Endothelial cell of umbilical vein (primary cell): ENCODE results near the gene CD80.

ENCODE experiments used
- EZH2 ChIP-seq: IDR thresholded peaks from 2 replicates; pipeline ENCODE4 v1.6.1; 2012; ENCODE audit warnings: borderline replicate concordance, low read depth, mild to moderate bottlenecking, moderate library complexity, low read length, inconsistent platforms; ENCODE audit not compliant: severe bottlenecking
- MYC ChIP-seq: IDR thresholded peaks from one replicate; pipeline ENCODE4 v1.6.1; 2011; ENCODE audit warnings: mild to moderate bottlenecking, low read depth, low read length
- POLR2A ChIP-seq: IDR thresholded peaks from 2 replicates; pipeline ENCODE4 v1.6.1; 2012; ENCODE audit warnings: low read depth, mild to moderate bottlenecking, control low read depth, low read length
- POLR2AphosphoS5 ChIP-seq: IDR thresholded peaks from 2 replicates; pipeline ENCODE4 v1.6.1; 2012; ENCODE audit warnings: low read depth, mild to moderate bottlenecking, control low read depth, low read length, moderate library complexity; ENCODE audit not compliant: insufficient read depth
- TF ChIP-seq, protein P1 (sequence below), 2 donors: IDR thresholded peaks; 1 replicate in 1 of 2; 2 replicates in 1 of 2; pipeline ENCODE4 v1.5.1; 2011; ENCODE audit warnings: low read length in 2 of 2, mild to moderate bottlenecking in 2 of 2, moderate library complexity in 2 of 2, control low read depth in 1 of 2, inconsistent platforms in 1 of 2, low read depth in 1 of 2; ENCODE audit not compliant: insufficient read depth in 1 of 2; ENCODE audit errors: extremely low read depth in 1 of 2

DNA sequence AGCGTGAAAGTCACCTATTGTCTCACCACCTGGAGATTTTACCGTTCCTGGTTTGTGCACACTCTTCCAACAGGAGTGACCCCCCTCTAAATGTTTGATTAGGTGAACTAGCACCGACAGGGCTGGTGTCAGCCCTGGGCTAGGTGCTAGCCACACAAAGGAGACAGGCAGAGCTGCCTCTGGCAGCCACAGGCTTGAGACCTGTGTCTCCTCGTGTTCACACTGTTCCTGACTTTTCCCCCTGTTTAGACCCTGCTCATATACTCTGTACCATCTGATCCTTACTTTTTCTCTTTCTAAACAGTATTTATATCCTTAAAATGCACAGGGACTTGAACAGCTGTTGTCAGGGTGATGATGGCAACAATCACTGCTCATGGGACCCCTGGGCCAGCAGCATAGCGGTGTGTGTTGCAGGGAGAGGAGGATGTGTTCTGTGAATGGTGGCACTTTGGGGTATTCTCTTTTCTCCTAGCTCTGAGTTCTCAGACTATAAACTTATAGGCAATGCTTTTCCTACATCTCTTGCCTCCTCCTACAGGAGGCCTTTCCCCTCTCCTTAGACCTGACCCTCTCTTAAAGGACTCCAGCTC is 5.5 kb downstream of the CD80 start:
- TF ChIP-seq POLR2A, result no peak
- TF ChIP-seq, protein P1, sequence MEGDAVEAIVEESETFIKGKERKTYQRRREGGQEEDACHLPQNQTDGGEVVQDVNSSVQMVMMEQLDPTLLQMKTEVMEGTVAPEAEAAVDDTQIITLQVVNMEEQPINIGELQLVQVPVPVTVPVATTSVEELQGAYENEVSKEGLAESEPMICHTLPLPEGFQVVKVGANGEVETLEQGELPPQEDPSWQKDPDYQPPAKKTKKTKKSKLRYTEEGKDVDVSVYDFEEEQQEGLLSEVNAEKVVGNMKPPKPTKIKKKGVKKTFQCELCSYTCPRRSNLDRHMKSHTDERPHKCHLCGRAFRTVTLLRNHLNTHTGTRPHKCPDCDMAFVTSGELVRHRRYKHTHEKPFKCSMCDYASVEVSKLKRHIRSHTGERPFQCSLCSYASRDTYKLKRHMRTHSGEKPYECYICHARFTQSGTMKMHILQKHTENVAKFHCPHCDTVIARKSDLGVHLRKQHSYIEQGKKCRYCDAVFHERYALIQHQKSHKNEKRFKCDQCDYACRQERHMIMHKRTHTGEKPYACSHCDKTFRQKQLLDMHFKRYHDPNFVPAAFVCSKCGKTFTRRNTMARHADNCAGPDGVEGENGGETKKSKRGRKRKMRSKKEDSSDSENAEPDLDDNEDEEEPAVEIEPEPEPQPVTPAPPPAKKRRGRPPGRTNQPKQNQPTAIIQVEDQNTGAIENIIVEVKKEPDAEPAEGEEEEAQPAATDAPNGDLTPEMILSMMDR (IDR thresholded peaks at IDR 0.05; ENCODE audit: extremely low read depth in 1 of 2, insufficient read depth in 1 of 2, low read depth in 1 of 2, low read length in 2 of 2), result no peak
- TF ChIP-seq MYC, result no peak
- TF ChIP-seq POLR2AphosphoS5, result no peak
- no peak for TF ChIP-seq EZH2
